GM10266 (cell line): ENCODE data around the gene TBX15.

Experiments used
- DNase-seq: peaks from one replicate; pipeline ENCODE4 v3.0.0; 2012; ENCODE audit errors: extremely low spot score
- CTCF ChIP-seq: IDR thresholded peaks from 2 replicates; pipeline ENCODE4 v1.5.1; 2012; ENCODE audit warnings: mild to moderate bottlenecking, low read depth; ENCODE audit not compliant: control insufficient read depth, insufficient read depth; ENCODE audit errors: missing control alignments

The TBX15 gene

GRCh38 chr1:118989006-118989815 is 1.1 kb upstream of the TBX15 start:
- DNase-seq: no peak
- TF ChIP-seq CTCF: no peak

GRCh38 chr1:118987468-118988185 is 516 bp downstream of the TBX15 start:
- no peak for DNase-seq

GRCh38 chr1:118986555-118987467 is 1.3 kb downstream of the TBX15 start:
- no peak for TF ChIP-seq CTCF
- peak; percentile 15 for DNase-seq

More at GRCh38 chr1:118987468-118988185, 516 bp downstream of the TBX15 start:
- TF ChIP-seq CTCF: no peak

- peak; percentile 21 for DNase-seq
- no peak for TF ChIP-seq CTCF
These were observed 2.2 kb downstream of the TBX15 start for GRCh38 chr1:118985640-118986554.

GRCh38 chr1:118984722-118985639 is 3.2 kb downstream of the TBX15 start:
- DNase-seq: peak; percentile 15
- no peak for TF ChIP-seq CTCF
